ENCODE results near the gene GIT2.

DNA sequence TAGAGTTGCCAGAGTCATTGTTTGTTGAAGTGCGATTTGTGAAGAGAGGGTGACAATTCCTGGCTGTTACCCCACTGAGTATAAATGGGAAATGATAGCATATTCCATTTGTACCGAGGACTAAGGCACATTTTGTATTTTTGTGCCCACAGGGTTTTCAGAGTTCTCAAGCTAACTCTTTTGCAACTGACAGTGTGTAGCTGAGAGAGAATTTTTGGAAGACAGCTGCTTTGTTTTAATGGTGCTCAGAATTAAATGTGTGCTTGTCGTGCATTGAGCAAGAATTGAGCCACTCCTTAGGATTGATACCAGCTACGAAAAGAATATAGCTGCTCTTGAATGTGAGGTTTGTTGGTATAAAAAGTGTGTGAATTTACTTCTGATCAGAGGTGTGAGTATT lies 24.8 kb upstream of the GIT2 start:
- no peak for TF ChIP-seq POLR2A (IDR thresholded peaks at IDR 0.05)
- TF ChIP-seq EP300 (IDR thresholded peaks at IDR 0.05): no peak

All from tibial nerve (tissue), 3 donors.